HFF-Myc (cell line): Measurements from ENCODE around the gene UBLCP1.
"Not testable (repeated sequence)": the region's sequence is repeated elsewhere in the genome, so short reads cannot be mapped to it uniquely, and the experiment has no call there.

Source experiments
- DNase-seq: peaks from one replicate; pipeline ENCODE4 v3.0.0-alpha.2; 2011; ENCODE audit warnings: low read depth; ENCODE audit errors: extremely low read depth
- H3K4me3 ChIP-seq: replicated peaks from 2 replicates; pipeline ENCODE4 v1.5.1; 2011; ENCODE audit warnings: low read depth, mild to moderate bottlenecking, control low read depth, low read length
- TF ChIP-seq, protein P1 (sequence below): IDR thresholded peaks from 2 replicates; pipeline ENCODE4 v1.5.1; 2012; ENCODE audit warnings: mild to moderate bottlenecking, low read depth, low read length, control low read depth; ENCODE audit errors: missing control alignments

The UBLCP1 gene

DNA sequence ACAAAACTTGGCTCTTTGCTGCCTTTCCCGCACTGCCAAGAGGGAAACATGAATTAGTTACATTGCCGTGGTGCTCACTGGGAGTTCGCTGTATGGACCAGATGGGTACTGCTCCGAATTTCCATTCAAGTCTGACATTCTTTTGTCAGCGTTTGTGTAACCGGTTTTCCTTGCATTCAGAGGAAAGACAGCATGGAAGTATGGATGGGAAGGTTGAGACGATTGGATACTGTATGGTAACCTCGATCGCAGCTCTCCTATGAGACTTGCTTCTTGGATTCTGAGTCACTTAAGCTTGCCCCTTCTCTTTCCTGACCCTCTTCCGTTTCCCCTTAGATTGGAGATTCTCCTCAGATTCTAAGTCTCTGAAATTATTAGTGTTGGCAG lies 625 bp upstream of the UBLCP1 start:
- no peak for DNase-seq
- TF ChIP-seq, protein P1, sequence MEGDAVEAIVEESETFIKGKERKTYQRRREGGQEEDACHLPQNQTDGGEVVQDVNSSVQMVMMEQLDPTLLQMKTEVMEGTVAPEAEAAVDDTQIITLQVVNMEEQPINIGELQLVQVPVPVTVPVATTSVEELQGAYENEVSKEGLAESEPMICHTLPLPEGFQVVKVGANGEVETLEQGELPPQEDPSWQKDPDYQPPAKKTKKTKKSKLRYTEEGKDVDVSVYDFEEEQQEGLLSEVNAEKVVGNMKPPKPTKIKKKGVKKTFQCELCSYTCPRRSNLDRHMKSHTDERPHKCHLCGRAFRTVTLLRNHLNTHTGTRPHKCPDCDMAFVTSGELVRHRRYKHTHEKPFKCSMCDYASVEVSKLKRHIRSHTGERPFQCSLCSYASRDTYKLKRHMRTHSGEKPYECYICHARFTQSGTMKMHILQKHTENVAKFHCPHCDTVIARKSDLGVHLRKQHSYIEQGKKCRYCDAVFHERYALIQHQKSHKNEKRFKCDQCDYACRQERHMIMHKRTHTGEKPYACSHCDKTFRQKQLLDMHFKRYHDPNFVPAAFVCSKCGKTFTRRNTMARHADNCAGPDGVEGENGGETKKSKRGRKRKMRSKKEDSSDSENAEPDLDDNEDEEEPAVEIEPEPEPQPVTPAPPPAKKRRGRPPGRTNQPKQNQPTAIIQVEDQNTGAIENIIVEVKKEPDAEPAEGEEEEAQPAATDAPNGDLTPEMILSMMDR: no peak
- peak overlapping the region; percentile 78 for H3K4me3 ChIP-seq

DNA sequence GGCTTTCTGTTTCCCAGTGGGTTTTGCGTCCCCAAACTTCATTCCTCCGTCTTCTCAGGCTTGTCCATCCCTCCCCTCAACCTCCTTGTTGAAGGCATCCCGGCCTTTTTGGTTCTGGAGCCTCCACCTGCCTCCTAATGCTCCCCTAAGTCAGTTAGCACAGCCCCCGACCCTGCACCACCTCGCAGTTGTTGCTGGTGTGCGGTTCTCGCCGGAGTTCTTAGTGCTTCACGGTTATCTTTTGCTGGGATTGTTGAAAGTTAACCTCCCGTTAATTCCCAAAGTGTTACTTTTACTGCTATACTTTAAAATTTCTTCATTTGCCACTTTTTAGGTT lies 447 bp downstream of the UBLCP1 start:
- TF ChIP-seq, protein P1: no peak
- peak overlapping the region; percentile 78 for H3K4me3 ChIP-seq
- no peak for DNase-seq

DNA sequence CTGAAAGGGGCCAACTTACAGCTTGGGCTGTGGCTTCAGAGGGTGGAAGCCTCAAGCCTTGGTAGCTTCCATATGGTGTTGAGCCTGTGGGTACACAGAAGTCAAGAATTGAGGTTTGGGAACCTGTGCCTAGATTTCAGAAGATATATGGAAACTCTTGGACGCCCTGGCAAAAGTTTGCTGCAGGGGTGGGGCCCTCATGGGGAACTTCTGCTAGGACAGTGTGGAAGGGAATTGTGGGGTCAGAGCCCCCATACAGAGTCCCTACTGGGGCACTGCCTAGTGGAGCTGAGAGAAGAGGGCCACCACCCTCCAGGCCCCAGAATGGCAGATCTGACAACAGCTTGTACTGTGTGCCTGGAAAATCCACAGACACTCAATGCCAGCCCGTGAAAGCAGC lies 3.7 kb downstream of the UBLCP1 start:
- H3K4me3 ChIP-seq: not testable (repeated sequence)

DNA sequence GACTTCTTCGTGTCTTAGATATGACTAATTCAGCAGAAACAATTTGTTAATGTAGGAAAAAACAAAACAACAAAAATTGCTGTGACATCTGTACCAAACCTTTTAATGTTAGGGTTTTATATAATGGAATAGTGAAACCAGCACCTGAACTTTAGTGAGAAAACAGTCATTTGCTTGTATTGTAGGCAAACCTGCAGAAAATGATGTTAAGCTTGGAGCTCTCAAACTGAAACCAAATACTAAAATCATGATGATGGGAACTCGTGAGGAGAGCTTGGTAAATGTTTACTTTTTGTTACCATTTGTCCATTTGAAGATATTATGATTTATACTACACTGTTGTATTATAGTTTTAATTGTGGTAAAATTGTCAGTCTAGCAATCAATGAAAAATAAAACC lies 6.6 kb downstream of the UBLCP1 start:
- TF ChIP-seq, protein P1: no peak
- H3K4me3 ChIP-seq: no peak overlapping the region

More for the DNA sequence above, 3.7 kb downstream of the UBLCP1 start:
- DNase-seq: not testable (repeated sequence)

DNA sequence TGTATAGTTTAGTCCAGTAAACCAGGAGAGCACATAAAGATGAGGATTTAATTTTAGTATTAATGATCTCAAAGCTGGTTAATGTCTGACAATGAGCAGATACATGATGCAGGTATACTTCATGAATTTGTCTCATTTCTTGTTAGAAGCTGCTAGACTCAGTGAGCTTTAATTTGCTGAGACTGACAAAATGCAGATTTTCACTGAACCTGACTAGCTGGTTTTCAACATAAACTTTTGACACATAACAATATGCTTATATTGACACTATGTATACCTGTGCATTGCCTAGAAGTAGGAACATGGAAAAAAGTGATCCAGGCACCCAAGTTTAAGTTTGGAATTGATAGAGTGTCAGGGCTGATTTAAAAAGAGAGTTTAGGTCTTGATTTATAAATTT lies 10.8 kb downstream of the UBLCP1 start:
- TF ChIP-seq, protein P1: no peak
- no peak for DNase-seq
- no peak overlapping the region for H3K4me3 ChIP-seq

More for the DNA sequence above, 6.6 kb downstream of the UBLCP1 start:
- DNase-seq: no peak

DNA sequence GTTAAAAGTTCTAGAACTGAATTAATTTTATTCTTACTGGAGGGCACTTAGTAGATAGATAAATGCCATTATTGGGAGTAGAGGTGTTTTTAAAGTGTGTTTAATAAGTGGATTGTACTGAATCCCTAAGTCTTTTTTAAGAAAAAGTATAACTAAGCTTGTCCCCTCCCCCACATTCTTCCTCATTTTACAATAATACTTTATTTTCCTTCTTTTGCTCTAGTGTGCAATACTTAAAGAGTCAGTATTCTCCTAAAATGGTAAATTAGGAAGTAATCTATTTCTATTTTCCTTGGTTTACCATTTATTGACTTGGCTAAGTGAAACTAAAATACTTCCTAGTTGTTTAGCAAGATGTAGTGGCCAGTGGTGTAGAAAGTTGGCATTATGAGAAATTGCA lies 11.6 kb downstream of the UBLCP1 start:
- no peak overlapping the region for H3K4me3 ChIP-seq
- TF ChIP-seq, protein P1: no peak
- no peak for DNase-seq

DNA sequence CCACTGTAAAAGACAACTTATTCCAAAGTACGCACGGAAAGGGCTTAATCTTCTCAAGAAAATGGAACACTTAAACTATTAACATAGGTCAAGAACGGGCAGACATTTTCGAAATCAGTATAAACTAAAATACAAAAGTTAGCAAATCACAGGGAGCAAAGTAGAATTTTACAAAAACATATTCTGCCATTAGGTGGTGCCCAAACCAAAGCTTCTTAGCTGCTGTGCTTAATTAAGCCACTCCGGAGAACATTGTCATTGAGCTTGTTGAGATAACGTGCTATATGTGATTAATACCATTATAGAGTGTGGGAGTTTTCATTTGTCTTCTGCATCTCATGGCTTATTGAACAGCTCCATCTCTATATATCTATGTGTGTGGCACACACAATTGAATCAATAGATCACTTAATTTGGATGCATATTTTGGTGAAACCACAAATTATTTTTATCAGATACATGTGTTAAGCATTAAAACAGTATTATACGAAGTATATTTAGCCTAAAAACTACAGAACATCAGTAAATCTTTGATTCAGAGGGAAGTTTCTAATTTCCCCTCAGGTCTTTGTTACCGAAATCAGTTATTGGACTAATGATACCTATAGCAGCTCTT lies 23.4 kb downstream of the UBLCP1 start:
- TF ChIP-seq, protein P1: peak; percentile 36
- no peak overlapping the region for H3K4me3 ChIP-seq
- DNase-seq: peak; percentile 15

DNA sequence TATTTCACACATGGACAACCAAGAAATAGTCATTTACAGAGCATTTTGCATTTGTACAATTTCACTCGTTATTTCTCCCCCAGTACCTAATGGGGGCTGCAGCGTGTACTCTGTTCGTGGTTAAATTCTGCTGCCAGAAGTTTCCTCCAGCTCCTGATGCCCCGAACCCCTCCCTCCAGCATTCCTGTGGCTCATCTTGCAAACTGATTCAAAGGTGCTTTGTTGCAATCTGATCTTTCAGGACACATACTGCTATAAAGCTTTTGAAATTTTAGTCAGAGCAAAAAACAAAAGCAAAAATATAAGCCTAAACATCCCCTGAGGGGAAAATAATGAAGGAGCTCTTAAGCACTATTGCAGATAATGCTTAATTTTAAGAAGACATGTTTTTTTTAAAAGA lies 27.7 kb downstream of the UBLCP1 start:
- H3K4me3 ChIP-seq: no peak overlapping the region
- DNase-seq: no peak
- TF ChIP-seq, protein P1: no peak
